ENCODE data around the gene RSKR. TPM values are rescaled to one million over a fixed set of nuclear protein-coding genes. Genes with fewer than 3 reads are reported as not detected.

Gene RSKR
- total and polyA plus RNA-seq, 2 experiments from 2014 or later: 7.5 to 38.8 TPM

- no peak for TF ChIP-seq ZNF462 (CRISPR knock-in tag; IDR thresholded peaks at IDR 0.05)
- no peak for TF ChIP-seq ZNF331 (CRISPR knock-in tag; IDR thresholded peaks at IDR 0.05; ENCODE audit: low read depth)
- no peak for TF ChIP-seq CREB1 (CRISPR knock-in tag; IDR thresholded peaks at IDR 0.05; ENCODE audit: low read depth)
- TF ChIP-seq EZH2 (IDR thresholded peaks at IDR 0.05; ENCODE audit: low read depth, unreplicated experiment): no peak
- TF ChIP-seq NANOG (IDR thresholded peaks at IDR 0.05; ENCODE audit: borderline replicate concordance): no peak
- no peak; a peak in 1 of 4 replicates for TF ChIP-seq CTCF (conservative IDR thresholded peaks at IDR 0.05; ENCODE audit: low read depth in 2 of 2)
These were observed 41.5 kb downstream of the RSKR start (continued) for GRCh38 chr17:28572259-28573039.
